GM18951 (cell line): ENCODE measurements around the gene LLGL2.

Experiments used
- POLR2A ChIP-seq: IDR thresholded peaks from 4 replicates; pipeline ENCODE4 v1.6.1; 2011; ENCODE audit warnings: mild to moderate bottlenecking; ENCODE audit not compliant: insufficient read length, insufficient read depth; ENCODE audit errors: extremely low read depth
- in situ Hi-C: fragments of 300-500 bp; cut with MboI; formaldehyde crosslinking; loops from one replicate; pipeline ENCODE4 v1.12.0; 2022; ENCODE audit warnings: low sequenced_read_pairs, mixed read lengths, inconsistent platforms; ENCODE audit not compliant: unreplicated experiment

LLGL2 gene

GRCh38 chr17:75530837-75531720 is 5.6 kb downstream of the LLGL2 start:
- no peak for TF ChIP-seq POLR2A
- in situ Hi-C loops, result no loop called here

- TF ChIP-seq POLR2A, result no peak
- in situ Hi-C loops, result no loop called here
Observed at GRCh38 chr17:75531721-75532072, 6.2 kb downstream of the LLGL2 start.

- TF ChIP-seq POLR2A, result no peak
- in situ Hi-C loops, result no loop called here
Observed at GRCh38 chr17:75535119-75535537, 9.6 kb downstream of the LLGL2 start.

- in situ Hi-C loops, result no loop called here
- no peak for TF ChIP-seq POLR2A
Observed at GRCh38 chr17:75535871-75536270, 10.4 kb downstream of the LLGL2 start.

- in situ Hi-C loops, result no loop called here
- TF ChIP-seq POLR2A, result no peak
Observed at GRCh38 chr17:75536366-75536765, 10.9 kb downstream of the LLGL2 start.

- TF ChIP-seq POLR2A, result no peak
- in situ Hi-C loops, result no loop called here
Observed at GRCh38 chr17:75539967-75540729, 14.7 kb downstream of the LLGL2 start.

GRCh38 chr17:75540923-75541503 is 15.5 kb downstream of the LLGL2 start:
- in situ Hi-C loops, result no loop called here
- TF ChIP-seq POLR2A, result no peak

- TF ChIP-seq POLR2A, result no peak
- in situ Hi-C loops, result no loop called here
Observed at GRCh38 chr17:75542229-75542628, 16.7 kb downstream of the LLGL2 start.

- TF ChIP-seq POLR2A, result no peak
- in situ Hi-C loops, result no loop called here
Observed at GRCh38 chr17:75542728-75543336, 17.3 kb downstream of the LLGL2 start.

GRCh38 chr17:75544250-75544649 is 18.8 kb downstream of the LLGL2 start:
- no peak for TF ChIP-seq POLR2A
- in situ Hi-C loops, result no loop called here

GRCh38 chr17:75546181-75546580 is 20.7 kb downstream of the LLGL2 start:
- in situ Hi-C loops, result no loop called here
- TF ChIP-seq POLR2A, result no peak

GRCh38 chr17:75547091-75547490 is 21.6 kb downstream of the LLGL2 start:
- in situ Hi-C loops, result no loop called here
- TF ChIP-seq POLR2A, result no peak

- in situ Hi-C loops, result no loop called here
- TF ChIP-seq POLR2A, result no peak
Observed at GRCh38 chr17:75548813-75549212, 23.3 kb downstream of the LLGL2 start.
